CD4-positive, alpha-beta T cell treated with Interleukin-6 at 100 ng/mL for 8 hours (primary cell): ENCODE measurements around the gene WNT16.
"Not testable (repeated sequence)": the region's sequence is repeated elsewhere in the genome, so short reads cannot be mapped to it uniquely, and the experiment has no call there.

Source experiments
- DNase-seq: peaks from one replicate; pipeline ENCODE4 v3.0.0-alpha.2; 2020; ENCODE audit warnings: mixed read lengths, low spot score

WNT16 gene, protein sequence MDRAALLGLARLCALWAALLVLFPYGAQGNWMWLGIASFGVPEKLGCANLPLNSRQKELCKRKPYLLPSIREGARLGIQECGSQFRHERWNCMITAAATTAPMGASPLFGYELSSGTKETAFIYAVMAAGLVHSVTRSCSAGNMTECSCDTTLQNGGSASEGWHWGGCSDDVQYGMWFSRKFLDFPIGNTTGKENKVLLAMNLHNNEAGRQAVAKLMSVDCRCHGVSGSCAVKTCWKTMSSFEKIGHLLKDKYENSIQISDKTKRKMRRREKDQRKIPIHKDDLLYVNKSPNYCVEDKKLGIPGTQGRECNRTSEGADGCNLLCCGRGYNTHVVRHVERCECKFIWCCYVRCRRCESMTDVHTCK

DNA sequence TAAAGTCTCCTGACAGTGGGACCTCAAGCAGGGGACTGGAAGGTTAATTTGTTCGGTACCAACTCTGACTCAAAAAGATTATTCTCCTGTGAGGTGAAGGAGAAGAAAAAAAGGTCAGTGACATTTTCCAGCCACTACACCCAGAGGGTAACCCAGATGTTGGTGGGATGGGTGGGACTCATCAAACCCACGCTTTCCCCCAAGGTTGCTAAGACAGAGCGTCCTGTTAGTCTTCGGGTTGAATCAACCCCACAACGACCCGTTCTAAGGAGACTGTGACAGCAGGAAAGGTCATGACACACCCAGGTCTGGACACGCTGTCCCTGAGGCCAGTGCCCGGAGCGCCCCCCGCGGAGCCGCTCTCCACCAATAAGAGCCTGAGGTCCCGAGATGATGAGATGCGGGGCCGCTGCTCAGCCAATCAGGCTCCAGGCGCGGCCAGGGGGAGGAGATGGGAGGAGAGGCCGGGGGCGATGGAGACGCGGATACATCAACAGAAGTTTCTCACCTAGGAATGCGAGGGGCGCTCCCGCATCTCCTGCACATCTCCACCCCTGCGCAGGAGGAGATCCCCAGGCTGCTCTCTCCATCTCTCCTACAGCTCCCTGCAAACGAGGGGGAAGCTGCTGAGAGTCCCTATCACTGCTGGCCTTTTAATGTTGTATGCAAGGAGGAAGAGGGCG, at the start of gene WNT16:
Gene WNT16 (plus strand): TSS at position 493 of the 683 bp plus-strand sequence. CDS start 293 bp downstream, outside the sequence.
- no peak for DNase-seq

DNA sequence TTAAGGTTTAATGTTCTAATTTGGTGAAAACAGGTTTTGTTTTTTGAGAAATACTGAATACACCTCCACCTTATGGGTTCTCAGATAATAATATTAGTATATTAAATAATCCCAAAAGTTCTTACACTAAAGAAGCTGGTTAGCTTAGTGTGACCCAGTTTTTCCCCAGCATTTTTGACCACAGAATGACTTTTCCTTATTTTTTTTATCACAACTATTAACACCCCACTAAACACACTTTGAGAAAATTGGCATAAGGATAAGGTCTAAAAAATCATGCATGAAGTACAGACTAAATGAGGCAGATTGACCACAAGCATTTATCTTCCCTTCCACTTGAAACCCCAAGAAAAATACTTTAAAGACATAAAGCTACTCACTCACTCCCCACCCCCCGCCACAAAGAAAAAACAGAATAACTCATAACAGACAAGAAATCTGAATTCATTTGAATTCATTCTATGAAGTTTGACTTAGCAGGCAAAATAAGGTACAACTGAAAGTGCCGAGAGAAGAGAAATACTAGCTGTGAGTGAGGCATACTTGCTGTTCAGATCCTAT, 49.7 kb upstream of the WNT16 start:
- DNase-seq, result no peak

DNA sequence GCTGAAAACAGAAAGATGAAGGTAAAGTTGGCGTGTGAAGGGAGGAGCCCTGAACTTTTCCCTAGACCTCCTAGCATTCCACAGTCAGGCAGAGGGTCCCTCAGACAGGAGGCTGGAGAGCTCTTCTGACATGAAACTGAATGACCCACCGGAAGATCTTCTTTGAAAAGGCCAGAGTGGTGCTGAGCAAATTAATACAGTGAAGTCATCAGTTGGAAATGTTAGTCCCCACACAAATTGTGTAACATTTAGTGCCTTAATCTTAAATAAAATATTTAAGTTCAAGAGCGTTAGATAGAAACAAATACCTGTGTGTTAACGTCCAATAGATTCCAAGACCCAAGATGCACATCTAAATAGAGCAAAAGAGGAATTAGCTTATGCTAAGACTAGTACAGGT, 49.0 kb upstream of the WNT16 start:
- DNase-seq, result no peak

DNA sequence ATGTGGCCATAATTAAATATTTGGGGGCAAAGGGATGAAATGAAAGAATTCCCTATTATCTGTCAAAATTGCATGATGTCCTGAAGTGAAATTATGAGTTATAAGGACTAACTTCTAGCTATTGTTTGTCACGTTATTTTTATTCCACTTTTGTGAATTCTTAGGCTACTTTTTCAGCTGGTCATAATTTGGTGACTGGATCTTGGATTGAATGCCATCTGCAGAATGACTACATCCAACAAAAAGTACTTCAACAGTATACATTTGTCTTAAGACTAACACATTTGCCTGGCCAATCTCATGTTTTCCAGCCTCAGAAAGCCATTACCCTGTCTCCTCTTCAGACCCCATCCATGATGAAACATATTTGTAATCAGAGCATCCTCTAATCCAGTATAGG, 48.1 kb upstream of the WNT16 start:
- no peak for DNase-seq

DNA sequence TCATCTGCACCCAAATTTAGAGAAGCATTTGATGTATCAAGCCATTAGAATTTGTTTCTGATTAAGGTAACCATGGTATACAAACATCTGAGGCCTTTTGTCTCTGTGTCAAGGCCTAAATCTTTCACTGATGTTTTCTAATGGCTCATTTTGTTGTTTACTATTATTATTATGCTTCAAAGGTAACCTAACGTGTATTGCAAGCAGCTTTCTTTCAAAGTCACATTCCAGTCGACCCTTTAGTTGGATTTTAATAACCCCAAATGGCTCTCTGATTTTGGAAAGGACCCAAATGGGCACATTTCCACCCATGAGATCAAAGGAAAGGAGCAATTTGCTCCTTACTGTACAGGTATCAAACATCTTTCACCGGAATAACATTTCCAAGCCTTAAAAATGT, 46.7 kb upstream of the WNT16 start:
- DNase-seq, result no peak

DNA sequence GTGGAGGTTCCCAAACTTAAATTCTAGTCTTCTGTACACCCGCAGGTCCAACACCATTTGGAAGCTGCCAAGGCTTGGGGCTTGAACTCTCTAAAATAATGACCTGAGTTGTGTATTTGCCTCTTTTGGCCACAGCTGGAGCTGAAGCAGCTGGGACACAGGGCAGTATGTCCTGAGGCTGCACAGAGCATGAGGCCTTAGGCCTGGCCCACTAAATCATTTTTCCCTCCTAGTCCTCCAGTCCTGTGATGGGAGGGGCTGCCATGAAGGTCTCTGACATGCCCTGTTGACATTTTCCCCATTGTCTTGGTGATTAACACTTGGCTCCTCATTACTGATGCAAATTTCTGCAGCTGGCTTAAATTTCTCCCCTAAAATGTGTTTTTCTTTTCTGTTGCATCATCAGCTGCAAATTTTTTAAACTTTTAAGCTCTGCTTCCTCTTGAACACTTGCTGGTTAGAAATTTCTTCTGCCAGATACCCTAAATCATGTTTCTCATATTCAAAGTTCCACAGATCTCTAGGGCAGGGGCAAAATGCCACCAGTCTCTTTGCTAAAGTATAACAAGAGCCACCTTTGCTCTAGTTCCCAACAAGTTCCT, 43.6 kb upstream of the WNT16 start:
- DNase-seq, result no peak

DNA sequence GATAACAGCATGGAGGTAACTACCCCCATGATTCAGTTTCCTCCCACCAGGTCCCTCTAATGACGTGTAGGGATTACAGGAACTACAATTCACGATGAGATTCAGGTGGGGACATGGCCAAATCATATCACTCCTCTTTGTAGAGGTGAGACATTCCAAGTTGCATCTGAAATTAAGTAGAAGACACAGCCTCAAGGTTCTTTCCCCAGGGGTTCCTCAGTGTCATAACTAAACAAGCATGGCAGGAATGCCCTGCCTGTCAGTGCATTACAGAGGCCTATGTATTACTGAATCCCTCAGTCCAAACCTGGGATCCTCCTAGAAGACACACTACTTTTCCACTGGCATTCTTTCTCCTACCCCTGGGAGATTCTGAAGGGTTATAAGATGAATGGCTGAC, 42.6 kb upstream of the WNT16 start:
- DNase-seq, result no peak

DNA sequence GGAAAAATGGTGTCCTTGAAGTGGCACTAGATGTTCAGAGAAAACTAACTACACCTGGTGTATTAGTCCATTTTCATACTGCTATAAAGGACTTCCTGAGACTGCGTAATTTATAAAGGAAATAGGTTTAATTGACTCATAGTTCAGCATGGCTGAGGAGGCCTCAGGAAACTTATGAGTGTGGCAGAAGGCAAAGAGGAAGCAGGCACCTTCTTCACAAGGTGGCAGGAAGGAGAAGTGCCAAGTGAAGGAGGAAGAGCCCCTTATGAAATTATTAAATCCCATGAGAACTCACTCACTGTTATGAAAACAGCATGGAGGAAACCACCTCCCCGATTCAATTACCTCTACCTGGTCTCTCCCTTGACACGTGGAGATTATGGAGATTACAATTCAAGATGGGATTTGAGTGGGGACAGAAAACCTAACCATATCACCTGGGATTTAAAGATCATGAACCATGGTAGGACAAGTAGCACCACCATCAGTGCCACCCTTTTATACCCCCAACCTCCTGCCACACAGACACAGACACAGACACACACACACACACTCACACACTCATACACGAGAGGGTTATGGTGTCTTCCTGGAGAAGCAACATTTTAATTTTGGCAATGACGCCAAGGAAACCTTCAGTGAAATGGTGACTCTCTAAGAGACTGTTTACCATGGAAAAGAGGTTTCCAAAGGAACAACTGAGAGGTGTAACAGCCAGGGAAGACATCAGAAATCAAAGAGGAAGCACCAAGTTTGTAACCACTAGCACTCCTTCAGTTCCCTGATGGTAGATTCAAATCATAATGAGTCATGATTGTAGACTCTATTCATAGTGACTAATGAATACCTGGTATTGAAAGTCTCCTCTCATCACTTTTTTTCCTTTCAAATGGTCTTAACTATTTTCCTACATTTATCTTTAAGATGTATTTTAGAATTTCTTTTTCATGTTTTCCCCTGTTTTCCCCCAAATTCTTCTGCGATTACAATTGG, 41.8 kb upstream of the WNT16 start:
- no peak for DNase-seq

DNA sequence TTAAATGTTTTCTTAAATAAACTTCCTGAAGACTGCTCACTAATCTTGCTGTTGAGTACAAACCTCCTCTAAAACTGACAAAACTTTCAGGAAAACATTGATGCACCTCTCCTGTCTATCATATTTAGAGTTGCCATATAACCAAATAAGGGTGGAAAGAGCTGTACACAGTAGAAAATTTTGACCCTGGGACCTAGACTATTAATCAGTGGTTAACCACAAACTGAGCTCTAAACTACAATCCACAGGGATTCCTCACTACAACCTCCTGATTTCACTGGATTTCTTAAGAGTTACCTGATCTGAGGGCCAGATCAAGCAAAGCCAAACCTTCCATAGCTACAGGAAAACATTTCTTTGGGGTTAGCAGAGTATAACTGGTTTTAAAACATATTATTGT, 39.9 kb upstream of the WNT16 start:
- DNase-seq, result no peak

DNA sequence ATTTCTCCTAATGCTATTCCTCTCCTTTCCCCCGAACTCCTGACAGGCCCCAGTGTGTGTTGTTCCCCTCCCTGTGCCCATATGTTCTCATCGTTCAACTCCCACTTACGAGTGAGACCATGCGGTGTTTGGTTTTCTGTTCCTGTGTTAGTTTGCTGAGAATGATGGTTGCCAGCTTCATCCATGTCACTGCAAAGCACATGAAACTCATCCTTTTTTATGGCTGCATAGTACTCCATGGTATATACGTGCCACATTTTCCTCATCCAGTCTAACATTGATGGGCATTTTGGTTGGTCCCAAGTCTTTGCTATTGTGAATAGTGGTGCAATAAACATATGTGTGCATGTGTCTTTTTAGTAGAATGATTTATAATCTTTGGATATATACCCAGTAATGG, 38.9 kb upstream of the WNT16 start:
- DNase-seq, result not testable (repeated sequence)

DNA sequence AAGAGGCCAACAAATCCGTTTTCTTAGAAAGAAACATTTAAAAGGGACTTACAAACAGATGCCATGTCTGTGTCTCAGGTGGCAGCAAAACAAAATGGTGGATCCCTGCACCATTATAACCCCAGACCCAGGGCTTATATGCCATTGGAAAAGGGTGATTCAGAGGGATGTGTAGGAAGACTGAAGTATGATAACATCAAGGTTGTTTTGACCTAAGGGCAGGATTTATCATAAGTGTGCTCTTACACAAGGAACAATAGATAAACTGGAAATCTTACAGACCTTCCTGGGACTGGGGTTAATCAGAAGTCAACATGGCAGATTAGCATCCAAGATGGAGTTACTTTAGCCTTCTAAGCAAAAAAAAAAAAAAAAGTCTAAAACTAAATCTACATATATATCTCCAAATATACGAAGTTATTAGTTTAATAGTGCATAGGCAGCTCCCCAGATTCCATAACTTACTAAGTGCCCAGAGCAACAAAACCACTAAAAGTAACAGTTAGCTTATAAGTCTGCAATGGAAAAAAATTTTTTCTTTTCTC, 34.3 kb upstream of the WNT16 start:
- DNase-seq, result no peak

DNA sequence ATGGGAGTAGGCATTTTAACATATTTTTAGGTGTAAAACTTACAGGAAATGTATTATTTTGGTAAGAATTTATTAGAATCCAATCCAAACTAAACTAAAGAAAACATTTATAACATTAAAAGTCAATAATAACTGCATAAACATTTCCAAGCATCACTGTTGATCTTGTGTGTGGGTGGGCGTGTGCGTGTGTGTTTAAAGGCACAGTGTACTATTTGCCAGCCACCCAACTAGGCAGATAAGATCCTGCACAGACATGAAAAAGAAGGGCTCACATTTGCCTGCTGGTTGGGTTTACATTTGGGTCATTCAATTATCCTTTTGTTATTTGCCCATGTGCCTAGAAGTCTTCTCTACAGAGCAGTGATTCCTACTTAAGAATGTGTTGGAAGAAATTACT, 31.0 kb upstream of the WNT16 start:
- no peak for DNase-seq

DNA sequence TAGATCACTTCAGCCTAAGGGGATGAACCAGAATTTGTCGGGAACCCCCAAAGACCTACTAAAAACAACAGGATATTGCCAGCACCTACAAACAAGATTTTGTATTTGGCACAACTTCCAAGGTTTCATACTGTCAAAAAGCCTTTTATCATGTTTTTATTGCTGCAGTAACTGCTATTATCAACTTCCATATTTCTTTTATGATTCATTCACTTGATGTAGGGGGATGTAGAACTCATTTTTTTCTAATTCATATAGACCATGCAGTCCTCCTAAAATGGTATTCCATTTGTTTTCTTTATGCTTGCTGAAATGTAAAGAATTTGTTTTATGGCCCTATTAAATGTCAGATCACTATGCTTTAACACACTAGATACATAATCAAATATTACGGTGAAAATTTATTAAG, 30.0 kb upstream of the WNT16 start:
- no peak for DNase-seq

DNA sequence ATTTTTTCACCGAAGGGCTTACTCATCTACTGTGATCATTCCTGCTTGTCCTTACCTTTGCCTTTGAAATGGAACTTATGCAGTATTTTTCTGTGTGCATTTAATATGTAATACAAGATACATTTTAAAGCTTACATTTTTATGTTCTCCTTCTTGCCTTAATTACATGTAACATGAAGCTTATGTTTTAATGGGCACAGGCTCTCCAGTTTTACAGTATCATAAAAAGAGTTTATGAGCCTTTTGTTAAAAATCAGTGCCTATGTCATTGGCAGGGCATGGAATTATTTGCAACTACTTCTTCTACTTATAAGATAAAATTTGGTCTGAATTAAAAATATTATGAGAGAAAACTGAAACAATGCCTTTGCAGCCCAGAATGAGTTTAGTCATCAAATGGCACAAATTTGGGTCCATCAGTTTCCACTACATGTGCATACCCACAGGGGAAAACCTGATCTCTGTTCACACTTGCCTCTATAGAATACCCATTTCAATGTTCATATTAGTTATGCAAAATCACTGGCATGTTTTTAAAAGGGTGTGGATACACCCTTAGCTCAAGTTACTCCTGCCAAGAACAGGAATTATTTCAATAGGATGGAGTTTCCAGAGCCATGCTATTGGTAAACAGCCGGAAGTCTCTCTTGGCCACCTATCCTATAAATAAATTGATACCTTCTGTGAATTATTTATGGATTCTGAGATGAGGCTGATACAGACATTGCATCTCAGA, 27.9 kb upstream of the WNT16 start:
- no peak for DNase-seq

DNA sequence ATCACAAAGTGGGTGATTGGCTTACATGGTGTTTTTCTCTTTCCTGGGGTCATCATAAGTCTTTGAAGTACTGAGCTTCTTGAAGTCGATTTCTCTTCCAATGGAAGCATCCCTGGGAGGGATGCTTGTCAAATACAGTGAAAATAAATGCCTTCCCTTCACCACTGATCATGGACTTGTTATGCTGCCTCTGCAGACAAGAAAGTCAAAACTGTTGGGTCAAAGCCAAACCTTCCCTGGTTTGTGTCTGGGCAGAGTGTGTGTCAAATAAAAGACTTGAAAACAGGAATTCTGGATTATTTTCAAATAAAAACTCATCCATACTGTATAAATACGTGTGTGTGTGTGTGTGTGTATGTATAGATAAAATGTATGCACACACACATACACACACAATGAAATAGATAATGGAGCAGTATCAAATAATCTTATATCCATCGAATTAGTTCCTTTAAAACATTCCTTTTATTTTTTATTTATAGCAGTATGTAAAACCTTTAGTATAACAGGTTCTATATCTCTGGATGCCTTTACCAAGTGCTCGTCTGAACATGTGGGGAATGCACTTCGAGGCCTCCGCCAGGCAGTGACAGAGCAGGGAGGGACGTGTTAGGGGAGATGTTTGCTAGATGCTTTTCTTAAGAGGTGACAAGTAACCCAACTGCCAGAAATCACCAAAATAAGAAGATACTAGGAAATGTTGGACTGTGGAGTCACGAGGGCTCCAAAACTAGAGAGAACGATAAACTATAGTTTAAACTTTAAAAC, 27.2 kb upstream of the WNT16 start:
- no peak for DNase-seq

DNA sequence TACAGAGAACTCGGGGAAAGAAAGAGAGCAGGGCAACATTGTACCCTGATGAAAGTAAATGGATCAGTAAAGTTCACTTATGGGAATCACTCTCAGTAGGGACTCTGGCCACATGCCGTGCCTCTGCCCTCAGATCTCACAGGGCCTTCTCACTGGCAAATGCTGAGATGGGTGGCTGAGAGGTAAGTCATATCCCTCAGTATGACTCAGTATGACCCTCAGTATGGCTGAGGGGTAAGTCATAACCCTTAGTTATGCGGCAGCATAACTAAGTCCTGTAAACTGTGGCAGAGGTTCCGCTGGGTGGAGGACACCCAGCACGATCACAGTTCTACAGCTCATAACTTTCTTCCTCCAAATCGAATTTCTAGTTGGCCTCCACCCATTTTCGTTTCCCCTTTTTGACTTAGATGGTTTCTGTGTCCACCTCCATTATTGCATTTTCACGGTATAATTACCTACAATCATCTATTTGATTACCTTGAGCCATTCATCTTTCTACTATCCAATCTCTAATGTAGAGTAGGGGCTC, 26.5 kb upstream of the WNT16 start:
- no peak for DNase-seq

DNA sequence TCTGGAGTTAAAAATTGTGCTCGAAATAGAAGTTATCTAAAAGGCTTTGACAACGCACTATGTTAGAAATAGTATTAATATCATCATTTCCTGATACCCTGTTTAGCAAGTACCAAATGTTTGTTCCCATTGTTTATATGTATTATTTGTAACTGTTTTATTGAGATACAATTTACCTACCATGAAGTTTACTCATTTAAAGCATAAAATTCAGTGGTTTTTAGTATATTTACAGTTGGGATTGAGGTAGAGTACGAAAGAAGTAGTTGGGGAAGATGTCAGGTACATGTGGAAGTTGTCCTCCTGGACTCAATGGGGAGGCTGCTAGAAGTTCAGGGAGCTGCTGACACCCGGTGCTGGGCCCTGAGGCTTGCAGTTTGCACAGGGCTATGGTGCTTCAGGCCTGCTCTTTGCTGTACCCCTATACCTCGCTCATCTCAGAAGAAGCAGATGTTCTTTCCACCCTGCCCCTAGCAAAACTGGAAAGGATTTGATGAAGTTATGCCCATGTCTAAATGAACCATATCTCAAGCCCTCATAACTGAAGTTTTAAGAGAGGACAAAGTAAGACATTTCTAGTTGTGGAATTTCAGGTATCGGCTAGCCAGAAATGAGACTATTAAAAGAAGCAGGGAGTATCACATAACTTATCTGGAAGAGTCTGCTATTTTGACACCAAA, 25.2 kb upstream of the WNT16 start:
- no peak for DNase-seq

DNA sequence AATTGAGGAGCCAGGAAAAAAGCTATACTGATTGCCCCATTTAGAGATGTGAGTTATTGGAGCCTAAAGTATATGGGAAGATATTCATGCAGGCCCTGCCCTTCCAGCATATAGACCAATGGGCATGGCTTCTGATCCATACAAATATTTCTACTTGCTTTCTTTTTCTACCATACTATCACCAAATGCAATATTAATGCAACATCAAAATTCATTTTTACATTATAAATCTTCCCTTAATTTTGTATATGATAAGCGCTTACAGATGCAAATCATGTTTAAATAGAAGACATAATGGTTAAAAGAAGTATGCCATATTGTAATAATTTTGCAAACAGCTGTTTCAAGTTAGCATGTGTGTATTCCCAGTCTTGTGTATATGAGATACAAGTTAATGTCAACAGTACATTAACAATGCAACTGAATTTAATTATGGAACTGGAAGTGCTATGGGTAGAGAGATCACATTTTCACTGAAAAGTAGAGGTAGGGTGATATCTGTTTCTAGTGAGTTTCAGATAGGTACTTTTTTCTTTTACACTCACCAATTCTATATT, 24.6 kb upstream of the WNT16 start:
- no peak for DNase-seq

DNA sequence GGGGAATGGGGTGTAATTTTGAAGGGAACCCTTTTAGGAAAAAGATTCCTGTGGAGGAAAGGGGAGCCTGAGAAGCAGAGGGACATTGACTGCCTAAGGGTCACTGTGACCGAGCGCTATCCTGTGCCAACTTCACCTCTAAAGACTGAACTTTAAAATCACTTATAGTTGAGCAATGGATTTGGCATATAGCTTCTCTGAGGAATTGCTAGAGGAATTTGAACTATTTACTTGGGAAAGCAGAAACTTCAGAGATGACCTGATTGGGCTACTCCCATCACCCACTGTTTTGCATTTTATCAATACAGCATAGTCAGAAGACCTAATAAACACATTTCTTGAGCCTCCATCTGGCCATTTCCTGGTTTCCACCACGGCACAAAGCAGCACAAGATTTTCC, 23.7 kb upstream of the WNT16 start:
- DNase-seq, result no peak
